ENCODE measurements around the gene ZNF609. TPM values are rescaled to one million over a fixed set of nuclear protein-coding genes. Genes with fewer than 3 reads are reported as not detected.

Gene ZNF609
- total RNA-seq, 1 donor from 2014 or later, result 24.1 TPM

DNA sequence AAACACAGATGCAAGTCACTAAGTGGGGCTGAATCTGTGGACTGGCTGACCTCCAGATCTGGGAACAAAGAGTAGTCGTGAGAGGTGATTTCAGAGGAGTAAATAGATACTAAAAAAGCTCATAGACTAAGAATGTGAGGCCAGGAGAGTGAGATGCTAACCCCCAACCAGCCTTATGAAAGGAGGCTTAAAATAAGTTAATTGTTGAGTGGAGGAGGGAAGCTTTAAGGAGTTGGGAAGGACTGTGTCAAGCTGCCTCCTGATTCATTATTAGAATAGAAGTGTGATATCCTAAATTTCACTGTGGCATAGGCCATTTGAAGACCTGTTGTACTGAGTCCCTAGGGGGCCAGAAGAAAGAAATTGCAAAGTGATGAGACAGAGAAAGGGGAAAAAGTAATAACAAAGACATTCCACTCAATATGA is 207.4 kb downstream of the ZNF609 start:
- Mint-ChIP-seq H3K4me3 (ENCODE audit: unreplicated experiment) (no peak overlapping the region), H3K36me3 (ENCODE audit: low read depth) (no peaks in the 10 kb centered on the region), H3K27me3 (ENCODE audit: low read depth) (no peaks in the 10 kb centered on the region), H3K27ac (ENCODE audit: unreplicated experiment) (peak overlapping the region; percentile 12), H3K9me3 (ENCODE audit: low read depth) (no peaks in the 10 kb centered on the region), H3K4me1 (ENCODE audit: low read depth) (peaks cover 10% of the 10 kb centered on the region)
- no peak for DNase-seq (ENCODE audit: low spot score)
- TF ChIP-seq, protein P1, sequence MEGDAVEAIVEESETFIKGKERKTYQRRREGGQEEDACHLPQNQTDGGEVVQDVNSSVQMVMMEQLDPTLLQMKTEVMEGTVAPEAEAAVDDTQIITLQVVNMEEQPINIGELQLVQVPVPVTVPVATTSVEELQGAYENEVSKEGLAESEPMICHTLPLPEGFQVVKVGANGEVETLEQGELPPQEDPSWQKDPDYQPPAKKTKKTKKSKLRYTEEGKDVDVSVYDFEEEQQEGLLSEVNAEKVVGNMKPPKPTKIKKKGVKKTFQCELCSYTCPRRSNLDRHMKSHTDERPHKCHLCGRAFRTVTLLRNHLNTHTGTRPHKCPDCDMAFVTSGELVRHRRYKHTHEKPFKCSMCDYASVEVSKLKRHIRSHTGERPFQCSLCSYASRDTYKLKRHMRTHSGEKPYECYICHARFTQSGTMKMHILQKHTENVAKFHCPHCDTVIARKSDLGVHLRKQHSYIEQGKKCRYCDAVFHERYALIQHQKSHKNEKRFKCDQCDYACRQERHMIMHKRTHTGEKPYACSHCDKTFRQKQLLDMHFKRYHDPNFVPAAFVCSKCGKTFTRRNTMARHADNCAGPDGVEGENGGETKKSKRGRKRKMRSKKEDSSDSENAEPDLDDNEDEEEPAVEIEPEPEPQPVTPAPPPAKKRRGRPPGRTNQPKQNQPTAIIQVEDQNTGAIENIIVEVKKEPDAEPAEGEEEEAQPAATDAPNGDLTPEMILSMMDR (IDR thresholded peaks at IDR 0.05), result no peak

DNA sequence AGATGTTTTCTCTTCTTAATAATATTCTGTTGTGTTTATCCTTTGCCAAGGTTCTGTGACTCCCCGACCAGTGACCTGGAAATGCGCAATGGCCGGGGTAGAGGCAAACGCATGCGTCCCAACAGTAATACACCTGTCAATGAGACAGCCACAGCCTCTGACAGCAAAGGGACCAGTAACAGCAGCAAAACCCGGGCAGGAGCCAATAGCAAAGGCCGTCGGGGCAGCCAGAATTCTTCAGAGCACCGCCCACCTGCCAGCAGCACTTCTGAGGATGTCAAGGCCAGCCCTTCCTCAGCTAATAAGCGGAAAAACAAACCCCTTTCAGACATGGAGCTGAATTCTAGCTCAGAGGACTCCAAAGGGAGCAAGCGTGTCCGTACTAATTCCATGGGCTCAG is 213.5 kb downstream of the ZNF609 start:
- Mint-ChIP-seq H3K4me1 (ENCODE audit: low read depth) (no peaks in the 10 kb centered on the region), H3K4me3 (ENCODE audit: unreplicated experiment) (no peak overlapping the region), H3K9me3 (ENCODE audit: low read depth) (no peaks in the 10 kb centered on the region), H3K27me3 (ENCODE audit: low read depth) (no peaks in the 10 kb centered on the region), H3K27ac (ENCODE audit: unreplicated experiment) (no peak overlapping the region), H3K36me3 (ENCODE audit: low read depth) (peaks cover 16% of the 10 kb centered on the region)
- TF ChIP-seq, protein P1 (IDR thresholded peaks at IDR 0.05), result no peak
- no peak for DNase-seq (ENCODE audit: low spot score)

DNA sequence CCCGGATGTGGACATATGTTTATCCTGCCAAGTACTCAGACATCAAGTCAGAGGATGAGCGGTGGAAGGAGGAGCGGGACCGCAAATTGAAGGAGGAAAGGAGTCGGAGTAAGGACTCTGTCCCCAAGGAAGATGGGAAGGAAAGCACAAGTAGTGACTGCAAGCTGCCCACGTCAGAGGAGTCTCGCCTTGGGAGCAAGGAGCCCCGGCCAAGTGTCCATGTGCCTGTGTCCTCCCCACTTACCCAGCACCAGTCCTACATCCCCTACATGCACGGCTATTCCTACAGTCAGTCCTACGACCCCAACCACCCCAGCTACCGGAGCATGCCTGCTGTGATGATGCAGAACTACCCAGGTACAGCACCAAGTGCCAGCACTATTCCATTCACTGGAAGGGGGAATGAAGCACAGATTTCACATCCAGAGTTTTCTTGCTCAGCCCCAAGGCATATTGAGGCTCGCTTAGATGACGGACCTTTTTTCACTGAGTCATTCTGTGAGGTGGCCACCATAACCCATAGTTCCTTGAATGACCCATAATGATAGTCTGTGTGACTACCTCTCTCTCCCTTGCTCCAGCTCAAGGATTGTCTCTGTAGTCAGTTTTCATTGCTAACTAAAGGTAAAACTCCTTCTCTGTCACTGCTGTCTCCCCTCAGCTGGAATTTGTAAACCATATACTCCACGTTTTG is 217.9 kb downstream of the ZNF609 start:
- Mint-ChIP-seq H3K36me3 (ENCODE audit: low read depth) (peaks cover 22% of the 10 kb centered on the region), H3K27ac (ENCODE audit: unreplicated experiment) (no peak overlapping the region), H3K4me1 (ENCODE audit: low read depth) (no peaks in the 10 kb centered on the region), H3K9me3 (ENCODE audit: low read depth) (no peaks in the 10 kb centered on the region), H3K4me3 (ENCODE audit: unreplicated experiment) (no peak overlapping the region), H3K27me3 (ENCODE audit: low read depth) (no peaks in the 10 kb centered on the region)
- no peak for DNase-seq (ENCODE audit: low spot score)
- TF ChIP-seq, protein P1 (IDR thresholded peaks at IDR 0.05), result no peak

DNA sequence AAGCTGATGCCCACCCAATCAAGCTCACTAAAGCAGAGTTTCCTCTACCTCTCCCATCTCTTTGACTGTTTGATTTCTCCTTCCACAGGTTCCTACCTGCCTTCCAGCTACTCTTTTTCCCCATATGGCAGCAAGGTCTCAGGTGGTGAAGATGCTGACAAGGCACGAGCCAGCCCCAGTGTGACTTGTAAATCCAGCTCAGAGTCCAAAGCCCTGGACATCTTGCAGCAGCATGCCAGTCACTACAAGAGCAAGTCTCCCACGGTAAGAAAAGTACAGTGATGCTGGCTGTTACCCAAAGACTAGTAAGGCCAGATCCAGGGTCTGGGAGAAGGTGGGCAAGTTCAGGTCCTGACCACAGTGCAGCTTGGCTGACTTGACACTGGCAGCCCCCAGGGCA is 219.7 kb downstream of the ZNF609 start:
- H3K27ac Mint-ChIP-seq (ENCODE audit: unreplicated experiment), result no peak overlapping the region
- TF ChIP-seq, protein P1 (IDR thresholded peaks at IDR 0.05), result no peak
- peaks cover 21% of the 10 kb centered on the region for H3K36me3 Mint-ChIP-seq (ENCODE audit: low read depth)
- H3K4me3 Mint-ChIP-seq (ENCODE audit: unreplicated experiment), result no peak overlapping the region
- H3K4me1 Mint-ChIP-seq (ENCODE audit: low read depth), result no peaks in the 10 kb centered on the region
- no peaks in the 10 kb centered on the region for H3K9me3 Mint-ChIP-seq (ENCODE audit: low read depth)
- H3K27me3 Mint-ChIP-seq (ENCODE audit: low read depth), result no peaks in the 10 kb centered on the region
- DNase-seq (ENCODE audit: low spot score), result no peak

DNA sequence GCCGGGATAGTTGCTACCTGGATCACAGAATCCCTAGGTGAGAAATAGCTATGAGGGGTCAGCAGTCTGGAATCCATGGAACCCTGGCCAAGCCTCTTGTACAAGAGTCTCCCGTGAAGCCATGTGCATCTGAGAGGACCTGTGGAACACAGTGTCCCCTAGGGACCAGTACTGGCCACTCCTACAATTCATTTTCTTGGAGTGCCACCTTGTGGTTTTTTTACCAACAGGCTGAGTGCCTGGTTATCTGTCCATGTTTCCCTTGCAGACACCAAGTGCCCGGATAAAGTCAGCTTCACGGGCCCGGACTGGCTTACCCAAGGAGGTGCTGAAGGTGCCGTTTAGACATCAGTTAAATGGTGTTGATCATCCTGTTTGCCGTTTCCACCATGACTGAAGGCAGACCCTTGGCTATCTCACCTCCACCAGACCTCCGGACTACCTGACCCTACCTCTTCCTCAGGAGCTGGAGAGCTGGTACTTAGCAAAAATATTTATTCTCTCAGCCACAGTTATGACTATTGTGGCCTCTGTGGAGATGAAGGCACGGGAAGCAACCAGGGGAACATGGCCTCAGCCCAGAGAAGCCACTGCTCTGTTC is 221.1 kb downstream of the ZNF609 start:
- no peak for DNase-seq (ENCODE audit: low spot score)
- Mint-ChIP-seq H3K27me3 (ENCODE audit: low read depth) (no peaks in the 10 kb centered on the region), H3K9me3 (ENCODE audit: low read depth) (no peaks in the 10 kb centered on the region), H3K36me3 (ENCODE audit: low read depth) (peaks cover 18% of the 10 kb centered on the region), H3K4me3 (ENCODE audit: unreplicated experiment) (no peak overlapping the region), H3K27ac (ENCODE audit: unreplicated experiment) (no peak overlapping the region), H3K4me1 (ENCODE audit: low read depth) (peaks cover 3% of the 10 kb centered on the region)
- TF ChIP-seq, protein P1 (IDR thresholded peaks at IDR 0.05), result peak; percentile 79

Measured in chondrocyte (in vitro differentiated cells).